Tibial artery (tissue), 4 donors: ENCODE results near the gene JCAD.

Experiments used
- DNase-seq, 2 donors: peaks; one replicate each; pipeline ENCODE4 v3.0.0-alpha.2; 2019
- H3K27ac ChIP-seq, 2 donors: fragments of 200-600 bp; sonication (generic) in 1 of 2; 1 replicate in 1 of 2; 2 replicates in 1 of 2; pipeline ENCODE4 v1.5.1; 2018 to 2019; ENCODE audit warnings: mild to moderate bottlenecking in 1 of 2
- H3K27me3 ChIP-seq, 2 donors: fragments of 200-600 bp; sonication (generic) in 1 of 2; one replicate each; pipeline versions ENCODE4 v1.5.1 to v1.6.0; 2016 to 2019
- H3K36me3 ChIP-seq, 3 donors: fragments of 200-600 bp; sonication (generic) in 2 of 3; one replicate each; pipeline ENCODE4 v1.5.1; 2016 to 2019; ENCODE audit warnings: mild to moderate bottlenecking in 2 of 3
- H3K4me1 ChIP-seq, 4 donors: fragments of 200-600 bp; sonication (generic) in 2 of 4; 1 replicate in 3 of 4; 2 replicates in 1 of 4; pipeline ENCODE4 v1.5.1; 2016 to 2019
- H3K4me3 ChIP-seq, 2 donors: fragments of 200-600 bp; sonication (generic) in 1 of 2; 1 replicate in 1 of 2; 2 replicates in 1 of 2; pipeline ENCODE4 v1.5.1; 2018 to 2019; ENCODE audit warnings: mild to moderate bottlenecking in 2 of 2
- H3K9me3 ChIP-seq, 3 donors: fragments of 200-600 bp; sonication (generic) in 1 of 3; one replicate each; pipeline ENCODE4 v1.5.1; 2016 to 2019
- CTCF ChIP-seq, 2 experiments: fragments of 200-600 bp in 1 of 2; fragments of 450-650 bp in 1 of 2; IDR thresholded peaks; one replicate each; pipeline ENCODE4 v1.5.1; 2017 to 2019; ENCODE audit warnings: antibody characterized with exemption in 2 of 2, mild to moderate bottlenecking in 1 of 2, moderate library complexity in 1 of 2
- intact Hi-C: fragments of 100-400 bp; cut with DNase I; formaldehyde crosslinking; loops from one replicate; pipeline ENCODE4 v1.15.0; 2023; ENCODE audit warnings: low total_unique reads

Gene JCAD

GRCh38 chr10:30079408-30079807, 20.0 kb upstream of the JCAD start:
- H3K4me1 ChIP-seq: no peaks in the 10 kb centered on the region
- no peak overlapping the region for H3K4me3 ChIP-seq
- no peak overlapping the region for H3K27ac ChIP-seq
- no peaks in the 10 kb centered on the region for H3K36me3 ChIP-seq
- H3K27me3 ChIP-seq: no peaks in the 10 kb centered on the region
- TF ChIP-seq CTCF (IDR thresholded peaks at IDR 0.05): no peak
- no peaks in the 10 kb centered on the region for H3K9me3 ChIP-seq
- DNase-seq: no peak
- intact Hi-C loops: no loop called here

GRCh38 chr10:30075481-30075880, 16.1 kb upstream of the JCAD start:
- Histone ChIP-seq H3K9me3 (no peaks in the 10 kb centered on the region), H3K27me3 (no peaks in the 10 kb centered on the region), H3K4me1 (no peaks in the 10 kb centered on the region), H3K27ac (no peak overlapping the region), H3K4me3 (no peak overlapping the region), H3K36me3 (no peaks in the 10 kb centered on the region)
- no peak for DNase-seq
- intact Hi-C loops: no loop called here
- no peak for TF ChIP-seq CTCF (IDR thresholded peaks at IDR 0.05)

- no peaks in the 10 kb centered on the region for H3K27me3 ChIP-seq
- no peaks in the 10 kb centered on the region for H3K36me3 ChIP-seq
- TF ChIP-seq CTCF (IDR thresholded peaks at IDR 0.05): no peak
- H3K4me1 ChIP-seq: no peaks in the 10 kb centered on the region
- no peak overlapping the region for H3K27ac ChIP-seq
- no peaks in the 10 kb centered on the region for H3K9me3 ChIP-seq
- intact Hi-C loops: no loop called here
- DNase-seq: no peak
- H3K4me3 ChIP-seq: no peak overlapping the region
Observed at GRCh38 chr10:30074933-30075332, 15.5 kb upstream of the JCAD start.

GRCh38 chr10:30074090-30074489, 14.7 kb upstream of the JCAD start:
- intact Hi-C loops: no loop called here
- Histone ChIP-seq H3K4me1 (no peaks in the 10 kb centered on the region), H3K9me3 (no peaks in the 10 kb centered on the region), H3K27ac (no peak overlapping the region), H3K36me3 (no peaks in the 10 kb centered on the region), H3K27me3 (no peaks in the 10 kb centered on the region), H3K4me3 (no peak overlapping the region)
- no peak for TF ChIP-seq CTCF (IDR thresholded peaks at IDR 0.05)
- no peak for DNase-seq

- no peaks in the 10 kb centered on the region for H3K9me3 ChIP-seq
- H3K4me1 ChIP-seq: no peaks in the 10 kb centered on the region
- DNase-seq: no peak
- no peaks in the 10 kb centered on the region for H3K27me3 ChIP-seq
- no peak for TF ChIP-seq CTCF (IDR thresholded peaks at IDR 0.05)
- intact Hi-C loops: no loop called here
- H3K4me3 ChIP-seq: no peak overlapping the region
- no peak overlapping the region for H3K27ac ChIP-seq
- H3K36me3 ChIP-seq: no peaks in the 10 kb centered on the region
Observed at GRCh38 chr10:30073767-30074060, 14.3 kb upstream of the JCAD start.

- Histone ChIP-seq H3K4me1 (no peaks in the 10 kb centered on the region), H3K27me3 (no peaks in the 10 kb centered on the region), H3K9me3 (no peaks in the 10 kb centered on the region), H3K4me3 (no peak overlapping the region), H3K27ac (no peak overlapping the region), H3K36me3 (no peaks in the 10 kb centered on the region)
- intact Hi-C loops: no loop called here
- DNase-seq: no peak
- TF ChIP-seq CTCF (IDR thresholded peaks at IDR 0.05): no peak
Observed at GRCh38 chr10:30073045-30073766, 13.8 kb upstream of the JCAD start.
